Right lobe of liver (tissue), 4 donors: ENCODE data around the gene SBSN.

Experiments
- CTCF ChIP-seq, 4 donors: fragments of 200-600 bp in 3 of 4; fragments of 450-650 bp in 1 of 4; IDR thresholded peaks; one replicate each; pipeline versions ENCODE4 v1.5.1 to v1.8.0; 2016 to 2022; ENCODE audit warnings: antibody characterized with exemption in 4 of 4, mild to moderate bottlenecking in 2 of 4
- POLR2A ChIP-seq: fragments of 450-650 bp; IDR thresholded peaks from one replicate; pipeline ENCODE4 v1.6.1; 2017; ENCODE audit warnings: antibody characterized with exemption, mild to moderate bottlenecking
- donor health status: DM: no; HTN: no; CAD: no.
- donor health status: DM: no; HTN: no; CAD: no.
- donor health status: DM: no; HTN: yes; CAD: no.

GRCh38 chr19:35490364-35490763, 37.7 kb downstream of the SBSN start, which contains the start of gene KRTDAP:
- TF ChIP-seq CTCF (IDR thresholded peaks at IDR 0.05) (no peak), POLR2A (no peak)
